Small intestine (tissue), 7 donors: Measurements from ENCODE around the gene KIFC3. TPM values are rescaled to one million over a fixed set of nuclear protein-coding genes. Genes with fewer than 3 reads are reported as not detected.

Experiments used
- DNase-seq, 2 donors: peaks; one replicate each; pipeline versions ENCODE4 v3.0.0 to v3.0.0-alpha.2; 2013
- FAIRE-seq: peaks from 2 replicates; lab custom pipeline; 2012; peaks lifted over from hg19 to GRCh38; lab: Jason Lieb, UNC
- H3K27ac ChIP-seq, 3 donors: one replicate each; pipeline ENCODE4 v1.5.1; 2013; ENCODE audit warnings: low read length in 2 of 3, mild to moderate bottlenecking in 2 of 3, control low read depth in 1 of 3, inconsistent platforms in 1 of 3, low read depth in 1 of 3, moderate library complexity in 1 of 3
- H3K27me3 ChIP-seq, 3 donors: one replicate each; pipeline ENCODE4 v1.6.1; 2013; ENCODE audit warnings: low read length in 3 of 3, inconsistent platforms in 1 of 3; ENCODE audit not compliant: control insufficient read depth in 3 of 3, insufficient read depth in 3 of 3
- H3K36me3 ChIP-seq, 3 donors: one replicate each; pipeline ENCODE4 v1.6.1; 2013; ENCODE audit warnings: low read length in 3 of 3, inconsistent platforms in 1 of 3, low read depth in 1 of 3, mild to moderate bottlenecking in 1 of 3, moderate library complexity in 1 of 3; ENCODE audit not compliant: control insufficient read depth in 3 of 3, insufficient read depth in 2 of 3
- H3K4me1 ChIP-seq, 3 donors: one replicate each; pipeline ENCODE4 v1.6.1; 2013; ENCODE audit warnings: low read length in 2 of 3, inconsistent platforms in 1 of 3, low read depth in 1 of 3, mild to moderate bottlenecking in 1 of 3, moderate library complexity in 1 of 3; ENCODE audit not compliant: control insufficient read depth in 3 of 3, insufficient read depth in 2 of 3
- H3K4me3 ChIP-seq, 3 donors: one replicate each; pipeline ENCODE4 v1.5.1; 2013; ENCODE audit warnings: low read length in 3 of 3, control low read depth in 1 of 3, inconsistent platforms in 1 of 3, low read depth in 1 of 3, mild to moderate bottlenecking in 1 of 3, moderate library complexity in 1 of 3
- H3K9me3 ChIP-seq, 2 donors: one replicate each; pipeline ENCODE4 v1.6.1; 2013; ENCODE audit warnings: low read depth in 1 of 2, low read length in 1 of 2; ENCODE audit not compliant: control insufficient read depth in 2 of 2, insufficient read depth in 1 of 2
- WGBS, 3 donors: extraction: QIAGEN DNeasy Blood & Tissue Kit; methylation state at CpG; one replicate each; pipeline ENCODE4 v1.1.7; 2013; 5-methylcytosine and 5-hydroxymethylcytosine counted together
- polyA plus RNA-seq, 4 donors: library from polyadenylated mRNA; stranded (reverse) in 3 of 4; unstranded in 1 of 4; fragments of 200-250 nt in 3 of 4; fragments of 120-200 nt in 1 of 4; gene quantifications; one replicate each; pipeline versions ENCODE4 v1.2.1 to v1.2.3, GENCODE V29; 2013
- donor health status: healthy with polysubstance abuse.
- donor health status: control.
- donor health status: control.
- donor health status: Bipolar disorder and iron deficiency.
- donor health status: healthy.

The KIFC3 gene
- polyA plus RNA-seq, 4 donors = 12.8 to 237 (median 131) TPM

GRCh38 chr16:57738844-57739243 lies 63.4 kb downstream of the KIFC3 start:
- Histone ChIP-seq H3K36me3 (peaks cover 0 to 46% (median 0%) of the 10 kb centered on the region in 3 donors), H3K4me3 (no peak overlapping the region), H3K27me3 (no peaks in the 10 kb centered on the region), H3K27ac (no peak overlapping the region), H3K4me1 (peaks cover 0 to 19% (median 1%) of the 10 kb centered on the region in 3 donors), H3K9me3 (no peaks in the 10 kb centered on the region)
- 95 to 99% (median 99%) methylated on average over 7 of the region's 7 CpGs for WGBS, 3 donors
- DNase-seq (no peak), FAIRE-seq (no peak)

DNA sequence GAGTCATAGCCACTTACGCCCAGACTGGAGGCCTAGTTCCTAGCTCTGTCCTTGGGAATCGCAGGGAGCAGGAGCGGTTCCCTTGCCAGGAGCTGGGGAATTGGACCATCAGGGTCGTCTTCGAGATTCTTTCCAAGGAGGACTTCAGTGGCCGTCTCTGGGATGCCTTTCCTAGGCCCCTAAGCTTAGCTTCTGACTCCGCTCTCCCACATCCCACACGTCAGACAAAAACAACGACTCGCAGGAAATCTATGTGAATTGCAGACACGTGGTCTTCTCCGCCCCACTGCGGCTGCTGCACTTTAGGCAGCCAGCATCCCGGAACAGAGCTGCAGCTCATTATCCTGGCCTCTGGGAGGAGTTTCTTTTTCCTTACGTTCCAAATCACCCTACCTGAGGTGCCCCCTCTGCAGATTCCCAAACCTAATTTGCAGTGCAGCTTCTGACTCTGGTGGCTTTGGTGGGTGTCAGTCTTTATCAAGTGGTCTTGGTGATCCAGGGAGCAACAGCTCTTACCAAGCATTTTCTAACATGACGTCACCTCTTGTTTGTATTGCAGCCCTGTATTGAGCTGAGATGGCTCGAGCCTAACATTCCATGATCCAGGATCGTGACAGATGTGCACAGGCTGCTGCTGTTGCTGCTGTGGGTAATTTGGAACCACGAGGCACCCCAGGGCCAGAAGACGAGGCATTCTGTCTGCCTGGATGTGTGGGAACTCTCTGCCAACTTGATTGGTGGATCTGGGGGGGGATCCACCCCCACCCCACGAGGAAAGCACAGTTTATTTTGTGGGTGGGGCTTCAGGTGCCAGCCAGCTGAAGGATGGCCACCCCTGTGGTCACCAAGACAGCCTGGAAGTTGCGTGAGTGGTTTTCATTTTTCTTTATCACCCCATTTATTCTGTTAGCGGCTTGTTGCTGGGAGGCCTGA lies 65.6 kb downstream of the KIFC3 start:
- DNase-seq (peak; percentile 58 to 88), FAIRE-seq (no peak)
- Histone ChIP-seq H3K4me1 (peaks cover 0 to 19% (median 1%) of the 10 kb centered on the region in 3 donors), H3K27me3 (no peaks in the 10 kb centered on the region), H3K36me3 (peaks cover 0 to 31% (median 0%) of the 10 kb centered on the region in 3 donors), H3K9me3 (no peaks in the 10 kb centered on the region), H3K4me3 (peak overlapping the region in 2 of 3 donors; percentile 55 to 88), H3K27ac (peak overlapping the region in 2 of 3 donors; percentile 88 to 91)
- WGBS, 3 donors = 9 to 13% (median 12%) methylated on average over 23 of the region's 23 CpGs

DNA sequence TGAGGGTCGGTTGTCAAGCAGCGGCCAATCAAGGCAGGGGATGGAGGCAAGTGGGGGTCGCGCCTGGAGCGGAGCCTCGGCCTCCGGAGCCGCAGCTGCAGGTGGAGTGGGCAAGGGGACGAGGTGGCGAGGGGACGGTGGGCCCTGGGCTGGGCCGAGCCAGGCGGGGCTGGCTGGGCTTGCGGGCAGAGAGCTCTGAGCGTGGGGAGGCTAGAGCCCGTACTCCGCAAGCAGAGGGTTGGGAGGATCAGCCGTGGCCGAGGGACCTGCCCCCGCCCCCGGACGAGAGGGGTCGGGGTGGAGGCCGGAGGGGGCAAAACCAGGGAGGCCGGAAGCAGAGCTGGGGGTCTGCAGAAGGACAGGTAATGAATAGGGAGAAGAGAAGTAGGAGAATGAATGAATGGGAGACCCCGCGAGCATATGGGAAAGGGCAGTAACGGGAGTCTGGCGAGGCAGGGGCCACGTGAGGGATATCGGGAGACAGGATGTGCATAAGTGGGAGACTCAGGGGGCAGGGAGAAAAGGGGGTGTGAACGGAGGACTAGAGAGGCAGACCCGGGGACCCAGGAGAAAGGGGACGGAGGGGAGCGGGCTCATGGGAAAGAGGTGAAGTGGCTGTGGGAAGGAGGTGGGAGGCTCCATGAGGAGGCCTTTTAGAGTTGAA lies 66.4 kb downstream of the KIFC3 start, which contains the start of gene KATNB1:
TSS of gene KATNB1 (plus strand) at position 16 of the 664 bp plus-strand sequence. CDS start 1,474 bp downstream, outside the sequence.
- no peaks in the 10 kb centered on the region for H3K27me3 ChIP-seq
- peak within 1 kb of the TSS; percentile 59 to 88 (median 81) for H3K4me3 ChIP-seq
- H3K36me3 ChIP-seq = peaks cover 0 to 26% (median 0%) of the 10 kb centered on the region in 3 donors
- no peak for DNase-seq
- 0 to 1% (median 1%) methylated on average over 31 to 35 of the region's 35 CpGs for WGBS, 3 donors
- no peaks in the 10 kb centered on the region for H3K9me3 ChIP-seq
- peaks cover 0 to 19% (median 1%) of the 10 kb centered on the region in 3 donors for H3K4me1 ChIP-seq
- peak within 1 kb of the TSS; percentile 63 to 94 (median 91) for H3K27ac ChIP-seq
- FAIRE-seq = no peak

DNA sequence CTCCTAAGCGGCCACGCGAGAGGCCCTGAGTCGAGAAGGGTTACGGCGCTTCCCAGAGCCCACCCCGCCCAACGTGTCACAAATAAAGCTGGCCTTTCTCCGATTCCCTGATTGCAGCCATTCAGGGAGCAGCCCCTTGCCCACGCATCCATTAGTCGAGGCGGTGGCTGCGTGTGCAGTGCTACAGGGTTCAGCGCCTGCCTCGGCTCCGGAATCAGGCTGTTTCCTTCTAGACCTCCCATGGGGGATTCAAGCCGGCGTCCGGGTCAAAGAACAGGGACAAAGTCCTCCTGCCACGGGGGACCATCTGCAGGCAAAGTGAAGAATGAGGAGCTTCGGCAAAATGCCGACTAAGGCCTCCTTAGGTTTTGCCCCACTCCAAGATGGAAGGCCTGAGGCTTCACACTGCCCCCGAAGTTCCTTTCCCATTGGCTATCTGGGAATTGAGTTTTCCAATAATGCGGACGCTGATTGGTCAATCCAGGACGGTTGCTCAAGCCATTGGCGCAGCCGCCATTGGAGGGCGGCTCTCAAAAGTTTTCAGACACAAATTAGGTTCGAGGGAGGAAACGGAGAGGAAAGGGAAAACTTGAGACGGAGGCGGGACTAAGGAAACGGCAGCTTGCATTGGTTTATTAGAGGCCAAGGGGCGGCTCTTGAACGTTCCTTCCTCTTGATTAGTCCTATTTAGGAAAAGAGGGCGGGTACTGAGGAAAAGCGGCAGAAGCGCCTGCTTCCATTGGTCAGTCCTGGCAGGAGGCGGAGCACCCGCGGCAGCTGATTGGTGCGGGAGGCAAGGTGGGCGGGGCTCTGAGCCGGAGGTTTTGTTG lies 67.2 kb downstream of the KIFC3 start:
- Histone ChIP-seq H3K27me3 (no peaks in the 10 kb centered on the region), H3K4me3 (peak overlapping the region; percentile 59 to 88 (median 81)), H3K36me3 (peaks cover 0 to 19% (median 0%) of the 10 kb centered on the region in 3 donors), H3K4me1 (peaks cover 0 to 19% (median 1%) of the 10 kb centered on the region in 3 donors), H3K27ac (peak overlapping the region; percentile 46 to 94 (median 84)), H3K9me3 (no peaks in the 10 kb centered on the region)
- DNase-seq (peak; percentile 100), FAIRE-seq (peak; percentile 98)
- WGBS, 3 donors = 0% methylated on average over 45 of the region's 45 CpGs

GRCh38 chr16:57734308-57734924 lies 67.9 kb downstream of the KIFC3 start:
- H3K9me3 ChIP-seq = no peaks in the 10 kb centered on the region
- peaks cover 0 to 19% (median 1%) of the 10 kb centered on the region in 3 donors for H3K4me1 ChIP-seq
- DNase-seq (no peak), FAIRE-seq (no peak)
- peak overlapping the region; percentile 59 to 62 (median 59) for H3K4me3 ChIP-seq
- no peaks in the 10 kb centered on the region for H3K27me3 ChIP-seq
- peaks cover 0 to 12% (median 0%) of the 10 kb centered on the region in 3 donors for H3K36me3 ChIP-seq
- 40 to 50% (median 46%) methylated on average over 19 to 20 of the region's 20 CpGs for WGBS, 3 donors
- H3K27ac ChIP-seq = peak overlapping the region; percentile 46 to 94 (median 84)

DNA sequence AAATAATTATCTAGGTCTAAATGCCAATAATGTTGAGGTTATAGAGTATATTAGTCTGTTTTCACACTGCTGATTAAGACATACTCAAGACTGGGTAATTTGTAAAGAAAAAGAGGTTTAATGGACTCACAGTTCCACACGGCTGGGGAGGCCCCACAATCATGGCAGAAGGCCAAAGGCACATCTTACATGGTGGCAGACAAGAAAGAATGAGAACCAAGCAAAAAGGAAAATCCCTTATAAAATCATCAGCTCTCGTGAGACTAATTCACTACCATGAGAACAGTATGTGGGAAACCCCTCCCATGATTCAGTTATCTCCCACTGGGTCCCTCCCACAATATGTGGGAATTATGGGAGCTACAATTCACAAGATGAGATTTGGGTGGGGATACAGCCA lies 69.6 kb downstream of the KIFC3 start:
- H3K27me3 ChIP-seq = no peaks in the 10 kb centered on the region
- H3K4me3 ChIP-seq = no peak overlapping the region
- 55 to 65% (median 62%) methylated on average over 2 of the region's 2 CpGs for WGBS, 3 donors
- H3K4me1 ChIP-seq = peaks cover 0 to 19% (median 1%) of the 10 kb centered on the region in 3 donors
- H3K27ac ChIP-seq = no peak overlapping the region
- FAIRE-seq (no peak), DNase-seq (no peak)
- H3K9me3 ChIP-seq = no peaks in the 10 kb centered on the region
- H3K36me3 ChIP-seq = peaks cover 0 to 2% (median 0%) of the 10 kb centered on the region in 3 donors

- Histone ChIP-seq H3K36me3 (no peaks in the 10 kb centered on the region), H3K9me3 (no peaks in the 10 kb centered on the region), H3K27ac (no peak overlapping the region), H3K4me1 (peaks cover 0 to 15% (median 1%) of the 10 kb centered on the region in 3 donors), H3K4me3 (no peak overlapping the region), H3K27me3 (no peaks in the 10 kb centered on the region)
- WGBS, 3 donors = 70 to 77% (median 73%) methylated on average over 2 of the region's 2 CpGs
- FAIRE-seq (no peak), DNase-seq (no peak)
These were observed 70.3 kb downstream of the KIFC3 start for GRCh38 chr16:57732037-57732436.
